ENCODE results near the gene C11orf65. TPM values are rescaled to one million over a fixed set of nuclear protein-coding genes. Genes with fewer than 3 reads are reported as not detected.

C11orf65 gene
- total RNA-seq, 1 experiment from 2014 or later: 2.3 TPM

GRCh38 chr11:108341654-108342053, 125.7 kb downstream of the C11orf65 start:
- Histone ChIP-seq H3K9me2 (replicated peaks; ENCODE audit: insufficient read depth, low read length) (no peaks in the 10 kb centered on the region), H3K27me3 (ENCODE audit: low read length) (no peaks in the 10 kb centered on the region), H3K36me3 (ENCODE audit: insufficient read depth, low read length) (peaks cover 70% of the 10 kb centered on the region), H2AFZ (ENCODE audit: low read length) (no peak overlapping the region), H3K4me1 (ENCODE audit: low read length) (no peaks in the 10 kb centered on the region), H3K27ac (ENCODE audit: low read length) (no peak overlapping the region), H3K79me2 (ENCODE audit: low read length) (no peaks in the 10 kb centered on the region), H4K20me1 (ENCODE audit: insufficient read depth, low read depth, low read length) (no peaks in the 10 kb centered on the region), H3K9ac (ENCODE audit: low read length) (no peak overlapping the region), H3K9me3 (ENCODE audit: low read length) (no peaks in the 10 kb centered on the region), H3K4me2 (ENCODE audit: low read depth, low read length, poor library complexity, severe bottlenecking) (no peak overlapping the region), H3K4me3 (ENCODE audit: low read length) (no peak overlapping the region)
- DNase-seq: no peak

DNA sequence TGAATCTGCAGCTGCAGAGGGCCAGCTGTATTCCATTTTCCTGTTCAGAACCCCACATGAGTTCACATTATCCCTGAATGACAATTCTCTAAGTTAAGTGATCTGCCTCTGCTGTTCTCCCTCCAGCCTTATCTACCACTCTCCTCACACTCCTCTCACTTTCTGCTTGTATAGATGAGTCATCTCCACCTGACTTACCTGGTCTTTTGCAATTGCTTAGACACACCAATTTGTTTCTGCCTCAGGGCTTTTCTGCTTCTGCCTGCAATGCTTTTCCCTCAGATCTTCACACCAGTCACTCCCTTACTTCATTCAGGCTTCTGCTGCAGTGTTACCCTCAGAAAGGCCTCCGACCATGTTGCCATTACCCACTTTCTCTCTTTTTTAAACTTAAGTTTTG, 126.4 kb downstream of the C11orf65 start:
- no peak for DNase-seq

DNA sequence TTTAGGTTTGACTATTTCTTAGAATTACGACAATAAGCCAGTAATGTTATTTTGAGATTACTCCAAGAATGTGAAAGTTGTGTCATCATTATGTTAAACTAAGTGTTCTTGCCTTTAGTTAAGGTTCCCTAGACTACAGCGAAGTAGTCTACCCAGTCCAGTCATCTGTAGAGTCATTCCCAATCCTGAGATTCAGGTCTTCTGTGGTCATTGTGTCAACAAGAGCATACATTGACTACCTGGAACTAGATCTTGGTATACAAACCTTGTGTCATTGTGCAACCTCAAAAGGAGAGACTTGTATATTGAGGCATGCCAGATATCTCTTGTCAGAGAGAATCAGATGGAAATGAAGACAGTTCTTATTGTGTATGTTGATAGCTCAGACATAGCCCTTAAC, 128.6 kb downstream of the C11orf65 start:
- H3K4me2 ChIP-seq (ENCODE audit: low read depth, low read length, poor library complexity, severe bottlenecking): no peak overlapping the region

More for the DNA sequence above, 126.4 kb downstream of the C11orf65 start:
- Histone ChIP-seq H3K9me2 (replicated peaks; ENCODE audit: insufficient read depth, low read length) (no peaks in the 10 kb centered on the region), H3K27me3 (ENCODE audit: low read length) (no peaks in the 10 kb centered on the region), H3K9me3 (ENCODE audit: low read length) (no peaks in the 10 kb centered on the region), H3K79me2 (ENCODE audit: low read length) (no peaks in the 10 kb centered on the region), H3K4me1 (ENCODE audit: low read length) (no peaks in the 10 kb centered on the region), H4K20me1 (ENCODE audit: insufficient read depth, low read depth, low read length) (no peaks in the 10 kb centered on the region), H2AFZ (ENCODE audit: low read length) (no peak overlapping the region), H3K4me2 (ENCODE audit: low read depth, low read length, poor library complexity, severe bottlenecking) (no peak overlapping the region), H3K27ac (ENCODE audit: low read length) (no peak overlapping the region), H3K4me3 (ENCODE audit: low read length) (no peak overlapping the region), H3K36me3 (ENCODE audit: insufficient read depth, low read length) (peaks cover 70% of the 10 kb centered on the region), H3K9ac (ENCODE audit: low read length) (no peak overlapping the region)

DNA sequence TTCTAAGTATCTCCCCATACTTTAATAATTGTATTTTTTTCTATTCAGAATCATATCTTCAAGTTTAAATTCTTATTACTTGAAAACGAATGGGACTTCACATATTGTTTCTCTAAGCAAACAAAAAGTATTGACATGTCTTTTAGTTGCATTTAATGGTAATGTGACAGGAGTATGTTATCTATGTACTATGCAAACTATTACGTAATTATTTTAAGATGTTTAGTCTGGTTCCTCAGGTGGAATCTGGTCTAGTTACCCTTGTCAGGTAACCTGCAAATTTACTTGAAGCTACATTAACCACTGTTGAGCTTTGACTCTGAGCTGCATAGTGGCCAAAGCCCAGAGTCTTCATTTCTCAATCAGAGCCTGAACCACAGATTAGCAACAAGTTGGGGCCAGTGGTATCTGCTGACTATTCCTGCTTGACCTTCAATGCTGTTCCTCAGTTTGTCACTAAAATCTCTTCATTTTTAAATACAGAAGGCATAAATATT, 133.9 kb downstream of the C11orf65 start:
- Histone ChIP-seq H3K4me3 (ENCODE audit: low read length) (no peak overlapping the region), H3K27ac (ENCODE audit: low read length) (no peak overlapping the region), H3K36me3 (ENCODE audit: insufficient read depth, low read length) (peaks cover 88% of the 10 kb centered on the region)

More for the DNA sequence above, 128.6 kb downstream of the C11orf65 start:
- H3K79me2 ChIP-seq (ENCODE audit: low read length): 0 out of 2 replicates have a peak, but pooled peaks cover 3% of the 10 kb centered on the region
- no peak overlapping the region for H2AFZ ChIP-seq (ENCODE audit: low read length)
- no peaks in the 10 kb centered on the region for H3K4me1 ChIP-seq (ENCODE audit: low read length)
- H3K27ac ChIP-seq (ENCODE audit: low read length): no peak overlapping the region
- H3K9me3 ChIP-seq (ENCODE audit: low read length): no peaks in the 10 kb centered on the region
- DNase-seq: no peak
- H3K36me3 ChIP-seq (ENCODE audit: insufficient read depth, low read length): peaks cover 72% of the 10 kb centered on the region
- H3K27me3 ChIP-seq (ENCODE audit: low read length): no peaks in the 10 kb centered on the region
- no peak overlapping the region for H3K4me3 ChIP-seq (ENCODE audit: low read length)
- no peaks in the 10 kb centered on the region for H4K20me1 ChIP-seq (ENCODE audit: insufficient read depth, low read depth, low read length)
- no peak overlapping the region for H3K9ac ChIP-seq (ENCODE audit: low read length)
- H3K9me2 ChIP-seq (replicated peaks; ENCODE audit: insufficient read depth, low read length): no peaks in the 10 kb centered on the region

More for the DNA sequence above, 133.9 kb downstream of the C11orf65 start:
- no peaks in the 10 kb centered on the region for H3K9me3 ChIP-seq (ENCODE audit: low read length)
- no peaks in the 10 kb centered on the region for H3K9me2 ChIP-seq (replicated peaks; ENCODE audit: insufficient read depth, low read length)
- no peaks in the 10 kb centered on the region for H3K27me3 ChIP-seq (ENCODE audit: low read length)
- 0 out of 2 replicates have a peak, but pooled peaks cover 3% of the 10 kb centered on the region for H3K79me2 ChIP-seq (ENCODE audit: low read length)
- no peak overlapping the region for H2AFZ ChIP-seq (ENCODE audit: low read length)
- H3K4me1 ChIP-seq (ENCODE audit: low read length): no peaks in the 10 kb centered on the region
- DNase-seq: no peak
- no peaks in the 10 kb centered on the region for H4K20me1 ChIP-seq (ENCODE audit: insufficient read depth, low read depth, low read length)
- no peak overlapping the region for H3K4me2 ChIP-seq (ENCODE audit: low read depth, low read length, poor library complexity, severe bottlenecking)
- no peak overlapping the region for H3K9ac ChIP-seq (ENCODE audit: low read length)

Other genes starting within 250 kb of the C11orf65 start
- 42.5 and 77.1 TPM in 2 replicates for gene NPAT, start 244.9 kb downstream of the C11orf65 start, total RNA-seq (2014; rRNA removed; shearing (Covaris generic); ENCODE audit: low replicate concordance)
- 414 and 529 TPM in 2 replicates for gene ATM, start 244.5 kb downstream of the C11orf65 start, total RNA-seq (2014; rRNA removed; shearing (Covaris generic); ENCODE audit: low replicate concordance)
- 17.2 and 33.4 TPM in 2 replicates for gene POGLUT3, start 30.9 kb upstream of the C11orf65 start, total RNA-seq (2014; rRNA removed; shearing (Covaris generic); ENCODE audit: low replicate concordance)
- gene EXPH5, start 126.2 kb upstream of the C11orf65 start, total RNA-seq (2014; rRNA removed; shearing (Covaris generic); ENCODE audit: low replicate concordance): 0.07 TPM in 1 of 2 replicates, not detected in the other
- gene DDX10, start 197.5 kb upstream of the C11orf65 start, total RNA-seq (2014; rRNA removed; shearing (Covaris generic); ENCODE audit: low replicate concordance): 103 and 121 TPM in 2 replicates